IPS DF 6.9 (cell line): Measurements from ENCODE around the gene IFNA10.
"Not testable (repeated sequence)": the region's sequence is repeated elsewhere in the genome, so short reads cannot be mapped to it uniquely, and the experiment has no call there.

Source experiments
- DNase-seq: peaks from one replicate; pipeline ENCODE4 v3.0.0-alpha.2; 2013; ENCODE audit warnings: low read depth, low spot score
- H3K27ac ChIP-seq: one replicate; pipeline ENCODE4 v1.5.1; 2013; ENCODE audit warnings: low read length, control low read depth
- H3K27me3 ChIP-seq: 2 replicates; pipeline ENCODE4 v1.6.1; 2013; ENCODE audit warnings: mild to moderate bottlenecking, low read length; ENCODE audit not compliant: control insufficient read depth, insufficient read depth
- H3K36me3 ChIP-seq: 2 replicates; pipeline ENCODE4 v1.6.1; 2013; ENCODE audit warnings: low read length; ENCODE audit not compliant: control insufficient read depth, insufficient read depth
- H3K4me1 ChIP-seq: 2 replicates; pipeline ENCODE4 v1.6.1; 2013; ENCODE audit warnings: low read length; ENCODE audit not compliant: control insufficient read depth, insufficient read depth
- H3K4me3 ChIP-seq: 2 replicates; pipeline ENCODE4 v1.5.1; 2013; ENCODE audit warnings: mild to moderate bottlenecking, low read length
- H3K9me3 ChIP-seq: 2 replicates; pipeline ENCODE4 v1.6.1; 2013; ENCODE audit warnings: low read length, inconsistent platforms; ENCODE audit not compliant: control insufficient read depth, insufficient read depth
- WGBS: extraction: QIAGEN DNeasy Blood & Tissue Kit; methylation state at CpG from one replicate; pipeline ENCODE4 v1.1.7; 2013; ENCODE audit warnings: mixed read lengths, missing lambda C conversion rate; ENCODE audit not compliant: insufficient read length, insufficient coverage; 5-methylcytosine and 5-hydroxymethylcytosine counted together

The IFNA10 gene

GRCh38 chr9:21207043-21207442 lies at the start of gene IFNA10:
TSS of gene IFNA10 (minus strand) at chr9:21207143. CDS start at chr9:21207097, 46 bp downstream.
- not testable (repeated sequence) for H3K36me3 ChIP-seq, H3K27ac ChIP-seq, H3K9me3 ChIP-seq, DNase-seq, H3K27me3 ChIP-seq, H3K4me1 ChIP-seq, H3K4me3 ChIP-seq
- no CpG with 5 or more reads among the region's 3 CpGs for WGBS

GRCh38 chr9:21255538-21256212 lies 48.7 kb upstream of the IFNA10 start:
- H3K36me3 ChIP-seq = no peaks in the 10 kb centered on the region
- no peak overlapping the region for H3K27ac ChIP-seq
- no peaks in the 10 kb centered on the region for H3K9me3 ChIP-seq
- H3K4me3 ChIP-seq = no peak overlapping the region
- no peaks in the 10 kb centered on the region for H3K27me3 ChIP-seq
- H3K4me1 ChIP-seq = peaks cover 3% of the 10 kb centered on the region; the same call in 1 of the 2 replicates
- WGBS = no CpG with 5 or more reads among the region's 5 CpGs
- no peak for DNase-seq

GRCh38 chr9:21252721-21253547 lies 46.0 kb upstream of the IFNA10 start:
- Histone ChIP-seq H3K27ac (no peak overlapping the region), H3K4me1 (peaks cover 3% of the 10 kb centered on the region; the same call in 1 of the 2 replicates), H3K4me3 (no peak overlapping the region), H3K36me3 (no peaks in the 10 kb centered on the region), H3K9me3 (no peaks in the 10 kb centered on the region), H3K27me3 (no peaks in the 10 kb centered on the region)
- DNase-seq = peak; percentile 11
- no CpG with 5 or more reads among the region's 3 CpGs for WGBS

- no peaks in the 10 kb centered on the region for H3K27me3 ChIP-seq
- H3K36me3 ChIP-seq = no peaks in the 10 kb centered on the region
- peaks cover 3% of the 10 kb centered on the region; the same call in 1 of the 2 replicates for H3K4me1 ChIP-seq
- no peak overlapping the region for H3K4me3 ChIP-seq
- H3K9me3 ChIP-seq = no peaks in the 10 kb centered on the region
- DNase-seq = no peak
- H3K27ac ChIP-seq = no peak overlapping the region
- WGBS = no CpG with 5 or more reads among the region's 4 CpGs
These were observed 44.7 kb upstream of the IFNA10 start for GRCh38 chr9:21251638-21252037.

- DNase-seq = no peak
- WGBS = no CpG with 5 or more reads among the region's 1 CpG
- no peak overlapping the region for H3K4me3 ChIP-seq
- peaks cover 3% of the 10 kb centered on the region; the same call in 1 of the 2 replicates for H3K4me1 ChIP-seq
- no peaks in the 10 kb centered on the region for H3K36me3 ChIP-seq
- H3K27ac ChIP-seq = no peak overlapping the region
- no peaks in the 10 kb centered on the region for H3K9me3 ChIP-seq
- H3K27me3 ChIP-seq = no peaks in the 10 kb centered on the region
These were observed 44.2 kb upstream of the IFNA10 start for GRCh38 chr9:21251190-21251589.

- Histone ChIP-seq H3K9me3 (no peaks in the 10 kb centered on the region), H3K27me3 (no peaks in the 10 kb centered on the region), H3K27ac (no peak overlapping the region), H3K4me3 (no peak overlapping the region), H3K36me3 (no peaks in the 10 kb centered on the region), H3K4me1 (no peaks in the 10 kb centered on the region)
- DNase-seq = no peak
- WGBS = no CpG with 5 or more reads among the region's 2 CpGs
These were observed 37.9 kb upstream of the IFNA10 start for GRCh38 chr9:21244836-21245235.

GRCh38 chr9:21239911-21240310 lies 33.0 kb upstream of the IFNA10 start, which contains the start of gene IFNA14:
TSS of gene IFNA14 (minus strand) at chr9:21240005. CDS start at chr9:21239935, 70 bp downstream.
- Histone ChIP-seq H3K4me3 (no peak within 1 kb of the TSS), H3K36me3 (no peaks in the 10 kb centered on the region), H3K27ac (no peak within 1 kb of the TSS), H3K27me3 (no peaks in the 10 kb centered on the region), H3K9me3 (no peaks in the 10 kb centered on the region), H3K4me1 (no peaks in the 10 kb centered on the region)
- no CpG with 5 or more reads among the region's 2 CpGs for WGBS
- no peak for DNase-seq

GRCh38 chr9:21236360-21236714 lies 29.4 kb upstream of the IFNA10 start:
- H3K27ac ChIP-seq, H3K4me3 ChIP-seq, H3K27me3 ChIP-seq, H3K9me3 ChIP-seq, H3K36me3 ChIP-seq, DNase-seq, H3K4me1 ChIP-seq: not testable (repeated sequence)
- no CpG with 5 or more reads among the region's 1 CpG for WGBS

- not testable (repeated sequence) for H3K27me3 ChIP-seq, H3K4me3 ChIP-seq, H3K27ac ChIP-seq, H3K4me1 ChIP-seq, H3K36me3 ChIP-seq, H3K9me3 ChIP-seq, DNase-seq
- no CpG with 5 or more reads among the region's 8 CpGs for WGBS
These were observed 28.8 kb upstream of the IFNA10 start for GRCh38 chr9:21235468-21236359.

GRCh38 chr9:21234153-21234687 lies 27.3 kb upstream of the IFNA10 start:
- no CpG with 5 or more reads among the region's 4 CpGs for WGBS
- no peak for DNase-seq
- Histone ChIP-seq H3K36me3 (no peaks in the 10 kb centered on the region), H3K9me3 (no peaks in the 10 kb centered on the region), H3K27me3 (no peaks in the 10 kb centered on the region), H3K4me1 (no peaks in the 10 kb centered on the region), H3K27ac (no peak overlapping the region), H3K4me3 (no peak overlapping the region)
